NCI-H146 (cell line): ENCODE data around the gene GLCE.
A peak's percentile ranks its signal among the peaks of the same experiment; 100 is the strongest.
"Not testable (repeated sequence)": the region's sequence is repeated elsewhere in the genome, so short reads cannot be mapped to it uniquely, and the experiment has no call there.

ENCODE experiments used
- DNase-seq: peaks from one replicate; lab custom pipeline; 2025; lab: John Stamatoyannopoulos, UW

The GLCE gene

DNA sequence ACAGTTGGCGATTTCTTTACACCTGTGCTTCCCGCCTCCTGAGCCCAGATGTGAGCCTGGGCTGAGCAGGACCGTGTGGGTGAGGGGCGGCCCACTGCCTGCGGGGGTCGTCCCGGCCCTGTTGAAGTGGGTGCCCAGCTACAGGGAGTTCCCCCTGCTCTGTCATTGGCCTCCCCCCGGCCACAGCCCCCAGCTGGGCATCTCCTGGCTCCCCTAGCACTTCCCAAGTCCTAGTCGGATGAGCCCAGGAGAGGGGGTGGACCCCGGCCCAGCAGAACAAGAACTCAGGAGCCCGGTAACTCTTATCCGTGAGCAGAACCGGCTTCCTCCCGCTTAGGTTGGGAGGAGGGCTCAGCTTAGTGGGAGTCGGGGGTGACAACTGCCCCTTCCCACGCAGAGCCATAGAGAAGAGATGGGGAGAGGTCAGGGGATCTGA is 139.0 kb downstream of the GLCE start:
- no peak for DNase-seq

DNA sequence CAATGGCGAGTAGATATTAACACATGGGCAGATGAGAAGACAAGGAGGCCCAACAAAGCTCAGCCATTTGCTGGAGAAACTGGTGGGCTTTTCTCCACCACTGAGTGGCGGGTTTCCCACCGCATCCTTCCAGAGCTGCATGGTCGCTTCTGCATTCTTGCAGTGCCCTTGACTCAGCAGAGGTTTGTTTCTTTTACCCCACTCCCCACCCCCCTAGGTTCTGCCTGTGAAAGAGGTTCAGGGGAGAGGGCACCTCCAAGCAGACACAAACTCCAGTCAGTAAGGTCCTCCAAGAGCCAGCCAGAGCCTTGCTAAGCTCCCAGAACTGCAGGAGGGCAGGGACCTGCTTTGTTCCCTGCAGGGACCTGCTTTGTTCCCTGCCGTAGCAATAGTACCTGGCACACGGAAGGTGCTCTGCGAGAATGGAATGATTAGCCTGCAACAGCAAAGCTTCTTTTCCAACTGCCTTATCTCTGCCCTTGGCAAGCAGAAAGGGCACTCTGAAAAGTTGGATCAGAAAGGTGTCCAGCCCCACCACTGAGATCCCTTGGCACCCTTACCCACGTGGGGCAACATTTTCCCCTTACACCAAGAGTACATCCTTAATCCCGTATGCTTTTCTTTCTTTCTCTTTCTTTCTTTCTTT is 139.6 kb downstream of the GLCE start:
- peak; percentile 61 for DNase-seq

DNA sequence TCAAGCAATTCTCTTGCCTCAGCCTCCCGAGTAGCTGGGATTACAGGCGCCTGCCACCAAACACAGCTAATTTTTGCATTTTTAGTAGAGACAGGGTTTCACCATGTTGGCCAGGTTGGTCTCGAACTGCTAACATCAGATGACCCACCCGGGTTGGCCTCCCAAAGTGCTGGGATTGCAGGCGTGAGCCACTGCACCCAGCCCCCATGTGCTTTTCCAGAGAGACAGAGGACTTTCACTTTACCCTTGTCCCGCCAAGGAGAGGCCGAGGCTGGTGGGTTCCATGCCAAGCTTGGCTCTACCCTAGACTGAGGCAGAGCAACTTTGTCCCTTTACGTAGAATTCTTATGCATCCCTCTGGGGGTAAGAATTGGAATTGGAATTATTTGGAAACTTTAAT is 140.7 kb downstream of the GLCE start:
- DNase-seq, result not testable (repeated sequence)

DNA sequence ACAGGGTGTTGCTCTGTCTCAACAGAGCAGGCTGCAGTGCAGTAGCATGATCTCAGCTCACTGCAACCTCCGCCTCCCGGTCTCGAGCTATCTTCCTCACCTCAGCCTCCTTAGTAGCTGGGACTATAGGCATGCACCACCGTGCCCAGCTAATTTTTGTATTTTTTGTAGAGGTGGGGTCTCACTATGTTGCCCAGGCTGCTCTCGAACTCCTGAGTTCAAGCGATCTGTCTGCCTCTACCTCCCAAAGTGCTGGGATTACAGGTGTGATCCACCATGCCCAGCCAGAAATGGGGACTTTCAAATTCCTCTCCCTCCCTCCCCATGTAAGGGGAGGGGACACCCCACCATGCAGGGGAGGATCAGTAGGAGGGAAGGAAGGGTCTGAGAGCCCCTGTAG is 141.7 kb downstream of the GLCE start:
- DNase-seq, result not testable (repeated sequence)

DNA sequence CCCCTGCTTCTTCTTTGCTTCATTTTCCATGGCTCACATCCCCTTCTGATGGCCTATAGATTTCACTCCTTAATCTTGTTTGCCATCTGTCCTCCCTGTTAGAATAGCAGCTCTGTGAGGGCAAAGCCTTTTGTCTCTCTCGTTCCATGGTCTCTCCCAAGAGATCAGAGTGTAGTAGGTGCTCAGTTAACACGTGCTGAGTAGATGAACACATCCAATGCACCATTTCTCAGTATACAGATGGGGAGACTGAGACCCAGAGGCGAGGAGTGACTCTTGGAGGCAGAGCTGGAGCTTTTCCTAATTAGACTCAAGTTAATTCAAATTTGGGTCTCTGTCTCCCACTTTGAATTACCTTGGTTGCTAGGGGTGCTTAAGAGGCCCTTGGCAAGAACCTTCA is 142.5 kb downstream of the GLCE start:
- DNase-seq, result no peak

DNA sequence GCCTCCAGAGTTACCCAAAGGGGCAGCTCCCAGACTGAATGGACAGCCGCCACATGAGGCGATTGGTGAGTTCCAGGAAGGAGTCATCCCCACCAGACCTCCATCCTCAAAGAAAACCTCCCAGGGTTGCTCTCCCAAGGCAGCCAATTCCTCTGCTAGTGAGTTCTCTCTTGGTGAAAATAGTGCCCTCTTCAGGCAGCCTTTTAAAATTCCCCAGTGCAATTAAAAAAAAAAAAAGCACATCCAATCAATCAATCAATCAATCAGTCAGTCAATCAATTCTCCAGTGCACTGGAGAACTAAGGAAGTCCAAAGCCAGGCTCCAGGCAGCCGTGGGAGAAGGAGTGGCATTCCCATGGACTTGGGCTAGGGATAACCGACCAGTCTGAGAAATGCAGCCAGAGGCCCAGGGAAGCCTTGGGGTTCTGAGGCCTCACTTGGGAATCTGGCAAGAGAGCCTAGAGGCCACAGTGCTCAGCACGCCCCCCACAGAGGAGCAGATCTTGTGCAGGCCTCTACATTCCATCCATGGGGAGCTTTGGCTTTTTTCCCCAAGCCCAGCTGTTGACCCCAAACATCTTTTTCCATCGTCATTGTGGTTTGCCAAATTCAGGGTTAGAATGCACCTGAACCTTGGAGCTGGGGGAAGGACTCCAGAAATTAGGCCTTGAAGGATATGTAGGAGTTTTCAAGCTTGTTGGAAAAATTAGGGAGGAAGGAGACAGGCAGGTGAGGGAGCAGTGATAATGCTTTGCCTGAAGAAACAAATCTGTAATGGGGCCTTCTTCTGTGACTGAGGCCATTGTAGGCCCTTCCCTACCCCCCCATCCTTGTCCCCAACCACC is 143.1 kb downstream of the GLCE start:
- DNase-seq, result no peak

DNA sequence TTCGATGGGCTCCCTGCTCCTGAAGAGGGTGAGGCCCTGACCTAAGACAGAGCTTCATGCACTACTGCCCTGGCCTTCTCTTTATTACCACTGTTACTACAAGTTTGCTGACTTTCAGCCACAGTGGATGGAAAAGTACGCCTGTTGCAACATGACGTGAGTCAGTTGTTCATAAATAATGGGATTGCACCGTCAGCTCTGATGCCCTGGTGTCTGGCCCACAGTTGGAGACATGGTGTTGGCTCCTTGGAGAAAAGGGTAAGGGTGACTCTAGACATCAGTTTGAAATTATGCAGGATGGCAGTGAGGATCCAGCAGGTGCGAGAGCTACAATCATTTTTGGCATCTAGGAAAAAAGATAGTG is 143.7 kb downstream of the GLCE start:
- DNase-seq, result no peak

DNA sequence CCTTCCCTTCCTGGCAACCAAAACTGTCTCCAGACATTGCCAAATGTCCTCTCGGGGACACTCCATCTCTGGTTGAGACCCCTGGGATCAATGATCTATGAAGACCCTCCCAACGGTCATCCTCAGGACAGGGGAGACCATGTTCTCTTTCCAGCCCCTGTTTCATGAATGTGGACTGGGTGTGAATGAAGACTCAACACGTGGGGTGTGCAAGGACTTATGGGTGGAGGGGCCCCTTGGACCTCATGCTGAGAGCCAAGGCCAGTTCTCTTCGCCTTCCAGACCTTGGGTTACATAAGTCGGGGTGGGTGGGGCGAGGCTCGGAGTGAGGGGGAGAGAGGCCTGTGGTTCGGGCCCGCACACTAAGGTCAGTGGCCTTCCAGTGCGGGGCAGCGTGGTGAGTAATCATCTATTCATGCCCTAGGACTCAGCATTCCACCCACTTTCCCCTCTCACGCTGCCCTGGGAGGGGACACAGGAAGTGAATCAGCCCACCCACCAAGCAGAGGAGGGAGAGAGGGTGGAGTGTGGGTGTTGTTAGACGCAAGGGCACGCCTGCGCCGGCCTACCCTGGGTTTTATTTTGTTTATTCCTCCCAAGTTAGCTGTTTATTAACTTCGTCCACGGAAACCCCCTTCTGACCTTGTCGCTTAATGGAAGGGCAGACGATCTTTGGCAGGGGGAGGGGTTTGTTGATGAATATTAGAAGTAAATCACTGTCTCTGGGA is 144.9 kb downstream of the GLCE start:
- DNase-seq, result no peak

DNA sequence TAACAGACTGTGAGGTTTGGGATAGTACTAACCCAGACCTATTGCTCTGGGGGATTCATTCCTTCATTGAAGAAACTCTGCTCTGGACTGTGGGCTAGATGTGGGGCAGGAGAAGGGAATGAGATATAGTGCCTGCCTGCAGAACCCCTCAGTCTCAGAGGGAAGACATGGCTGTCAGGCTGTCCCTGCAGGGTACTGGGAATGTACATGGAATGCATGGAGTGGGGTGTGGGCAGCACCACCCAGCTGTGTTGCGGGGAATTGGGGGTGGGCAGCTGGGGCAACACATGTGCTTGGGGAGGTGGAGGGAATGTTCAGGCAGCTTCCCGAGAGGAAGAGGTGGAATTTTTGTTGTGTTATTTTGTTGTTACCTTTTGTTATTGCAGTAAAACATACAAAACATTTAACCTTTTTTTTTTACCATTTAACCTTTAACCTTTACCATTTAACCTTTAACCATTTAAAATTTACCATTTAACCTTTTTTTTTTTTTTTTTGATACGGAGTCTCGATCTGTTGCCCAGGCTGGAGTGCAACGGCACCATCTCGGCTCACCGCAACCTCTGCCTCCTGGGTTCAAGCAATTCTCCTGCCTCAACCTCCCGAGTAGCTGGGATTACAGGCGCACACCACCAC is 145.6 kb downstream of the GLCE start:
- DNase-seq, result no peak

DNA sequence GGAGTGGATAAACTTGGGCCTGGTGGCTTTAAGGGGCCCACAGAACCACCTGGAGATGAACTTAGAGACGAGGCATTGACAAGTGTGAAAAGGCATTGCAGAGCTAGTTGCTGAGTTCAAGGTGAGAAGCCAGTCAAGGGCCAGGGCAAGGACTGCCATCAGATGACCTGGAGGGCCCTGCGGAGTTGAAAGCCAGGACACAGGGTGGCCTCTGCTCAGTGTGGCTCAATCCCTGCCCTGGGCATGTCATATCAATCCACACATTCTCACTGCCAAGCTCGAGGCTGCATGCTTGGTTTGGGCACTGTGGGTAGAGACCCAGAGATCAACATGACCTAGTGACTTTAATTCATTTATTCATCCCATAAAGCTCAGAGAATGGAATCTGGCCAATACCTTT is 147.5 kb downstream of the GLCE start:
- no peak for DNase-seq

DNA sequence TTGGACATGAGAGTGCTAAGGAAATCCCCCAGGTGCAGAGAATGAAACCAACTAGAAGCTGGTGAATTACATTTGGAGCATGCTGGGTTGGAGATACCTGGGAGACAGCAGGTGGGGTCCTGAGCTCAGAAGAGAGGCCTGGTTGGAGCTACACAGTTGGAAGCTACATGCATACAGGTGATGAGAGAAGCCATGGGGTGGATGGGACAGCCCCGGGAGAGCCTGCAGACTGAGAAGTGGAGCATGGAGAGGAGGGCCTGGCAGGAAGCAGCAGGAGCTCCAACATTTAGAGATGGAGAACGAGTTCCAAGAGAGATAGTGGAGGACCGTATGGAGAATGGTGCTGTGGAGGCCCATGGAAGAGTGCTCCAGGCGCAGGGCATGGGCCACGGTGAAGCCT is 148.5 kb downstream of the GLCE start:
- no peak for DNase-seq

DNA sequence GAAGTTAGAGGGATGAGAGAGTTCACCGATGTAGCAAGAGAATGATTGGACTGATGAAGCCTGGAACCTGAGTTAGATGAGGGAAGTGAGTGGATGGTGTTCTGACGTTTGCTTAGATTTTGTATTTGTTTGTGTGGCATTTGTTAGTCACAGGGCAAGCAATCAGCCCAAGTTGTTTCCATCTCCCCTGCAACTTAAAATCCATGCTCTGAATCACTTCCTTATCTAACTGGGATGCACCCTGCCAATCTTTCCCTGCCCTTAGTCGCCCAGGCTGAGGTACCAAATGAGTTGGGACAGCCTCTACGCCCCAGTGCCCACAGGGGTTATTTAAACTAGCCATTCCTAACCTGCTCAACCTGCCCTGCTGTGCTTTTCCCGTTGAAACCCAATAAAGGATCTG is 150.9 kb downstream of the GLCE start:
- DNase-seq, result no peak

DNA sequence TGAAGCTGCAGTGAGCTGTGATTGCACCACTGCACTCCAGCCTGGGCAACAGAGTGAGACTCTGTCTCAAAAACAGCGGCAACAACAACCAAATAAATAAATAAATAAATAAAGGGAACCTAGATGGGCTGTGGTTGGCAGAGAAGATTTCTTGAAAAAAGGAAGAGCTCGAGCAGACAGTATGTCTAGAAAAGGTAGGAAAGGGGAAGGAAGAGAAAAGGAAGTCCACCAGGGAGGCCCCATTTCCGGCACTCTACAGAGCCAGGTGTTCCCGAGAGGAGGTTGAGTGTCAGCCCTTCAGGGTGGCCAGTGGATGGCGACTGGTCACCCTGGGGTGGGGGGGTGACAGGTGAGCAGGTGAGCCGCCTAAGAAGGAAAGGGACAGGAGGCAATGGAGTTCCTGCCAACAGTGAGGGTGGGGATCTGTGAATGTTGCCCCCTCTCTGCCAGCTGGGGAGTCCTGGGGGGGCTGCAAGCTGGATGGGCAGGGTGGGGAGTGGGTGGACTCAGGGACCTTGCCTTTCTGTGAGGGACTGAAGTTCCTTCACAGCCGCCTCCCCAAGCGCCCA is 153.1 kb downstream of the GLCE start:
- no peak for DNase-seq

DNA sequence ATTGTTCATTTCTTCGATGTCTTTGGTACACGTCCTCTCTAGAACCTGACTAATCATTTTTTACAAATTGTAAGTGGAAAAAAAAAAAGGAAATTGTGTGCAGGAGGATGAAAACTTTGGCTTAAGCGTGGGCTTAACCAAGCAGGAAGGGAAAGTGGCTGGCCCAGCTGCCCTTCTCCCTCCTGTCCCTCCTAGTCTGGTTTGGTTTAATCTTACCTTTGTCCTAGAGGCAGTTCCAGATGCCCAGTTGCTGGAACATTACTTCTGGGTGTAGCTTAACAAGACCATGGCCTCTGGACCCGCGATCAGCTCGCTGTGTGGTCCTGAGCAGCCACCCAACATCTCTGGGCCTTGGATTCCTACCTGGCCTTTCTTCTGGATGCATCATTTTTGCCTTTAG is 153.7 kb downstream of the GLCE start:
- no peak for DNase-seq

DNA sequence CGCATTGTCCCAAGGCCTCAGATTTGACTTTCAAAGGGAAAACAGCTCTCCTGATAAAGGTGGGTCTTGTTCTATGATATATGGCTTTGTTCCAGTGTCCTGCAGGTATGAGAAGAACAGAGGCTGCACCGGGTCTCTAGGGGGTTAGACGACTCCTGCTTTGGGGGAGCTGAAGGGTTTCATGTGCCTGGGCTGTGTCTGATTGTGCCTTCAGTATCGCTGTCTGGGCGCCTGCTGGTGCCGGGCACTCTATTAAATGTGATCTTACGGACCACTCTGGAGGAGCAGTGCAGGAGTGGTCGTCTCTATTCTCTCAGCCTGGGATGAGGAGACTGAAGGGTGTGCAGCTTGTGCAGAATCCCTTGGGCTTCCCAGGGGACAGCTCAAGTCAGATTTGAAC is 154.3 kb downstream of the GLCE start:
- no peak for DNase-seq

DNA sequence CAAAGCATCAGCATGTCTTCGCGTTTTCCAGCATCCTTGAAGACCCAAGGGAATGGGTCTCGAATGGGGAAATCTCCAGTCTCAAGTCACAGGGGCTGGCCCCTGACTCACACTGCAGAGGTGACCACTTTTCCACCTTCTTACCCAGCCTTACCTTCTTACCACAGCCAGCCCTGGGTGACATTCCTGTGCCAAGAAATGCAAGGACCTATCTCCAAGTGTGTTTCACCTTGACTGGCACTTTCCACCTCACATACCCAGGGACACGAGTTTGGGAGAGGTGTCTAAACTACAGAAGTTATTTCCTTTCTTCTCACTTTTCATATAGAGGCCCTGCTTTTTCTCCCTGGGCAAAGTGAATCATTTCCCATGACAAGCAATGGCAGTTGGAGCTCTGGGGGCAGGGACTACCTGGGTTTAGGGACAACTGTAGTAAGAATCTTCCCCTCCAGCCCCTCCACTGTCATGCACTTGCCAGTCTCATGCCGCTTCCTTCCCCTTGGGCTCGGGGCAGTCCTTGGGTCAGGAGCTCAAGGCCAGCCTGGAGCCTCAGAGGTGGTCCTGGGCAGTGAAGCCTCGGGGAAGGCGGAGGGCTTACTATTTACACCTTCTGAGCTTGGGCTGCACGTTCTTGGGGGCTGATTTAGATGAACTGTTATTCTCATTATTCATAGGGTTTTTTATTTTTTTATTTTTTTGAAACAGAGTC is 155.1 kb downstream of the GLCE start:
- DNase-seq, result no peak

DNA sequence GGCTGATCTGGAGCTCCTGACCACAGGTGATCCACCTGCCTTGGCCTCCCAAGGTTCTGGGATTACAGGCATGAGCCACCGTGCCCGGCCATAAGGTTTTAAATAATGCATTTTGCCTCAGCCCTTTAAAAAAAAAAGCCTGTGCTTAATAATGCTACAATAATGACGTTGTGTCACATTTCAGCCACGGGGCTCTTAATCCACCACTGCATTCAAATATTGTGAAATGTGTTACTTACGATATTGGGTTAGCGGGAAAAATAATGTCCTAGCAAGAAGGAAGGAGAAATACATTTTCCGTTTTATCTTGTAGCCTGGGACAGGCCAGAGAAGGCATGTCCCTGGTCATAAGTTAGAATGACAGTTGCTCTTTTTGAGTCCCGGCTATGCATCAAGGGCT is 155.9 kb downstream of the GLCE start:
- DNase-seq, result no peak

DNA sequence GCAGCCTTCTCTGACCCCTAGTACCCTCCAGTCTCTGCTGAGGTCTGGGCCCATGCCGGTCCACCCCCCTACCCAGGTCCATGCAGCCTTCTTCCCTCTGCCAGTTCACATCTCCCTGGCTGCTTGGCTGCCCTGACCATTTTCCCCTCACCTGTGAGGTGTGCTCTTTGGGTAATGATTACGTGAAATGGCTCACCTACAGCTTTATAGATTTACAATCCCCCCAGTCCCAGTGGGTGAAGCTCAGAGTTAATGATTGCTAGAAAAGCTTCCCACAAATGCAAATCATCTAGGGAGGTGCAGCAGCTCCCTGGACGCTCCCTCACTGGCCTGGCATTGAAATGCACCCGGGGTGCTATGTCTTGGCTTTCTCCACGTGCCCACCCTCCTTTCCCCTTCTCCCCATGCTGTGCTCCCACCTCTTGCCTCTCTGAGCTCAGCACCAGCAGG is 157.0 kb downstream of the GLCE start:
- no peak for DNase-seq

DNA sequence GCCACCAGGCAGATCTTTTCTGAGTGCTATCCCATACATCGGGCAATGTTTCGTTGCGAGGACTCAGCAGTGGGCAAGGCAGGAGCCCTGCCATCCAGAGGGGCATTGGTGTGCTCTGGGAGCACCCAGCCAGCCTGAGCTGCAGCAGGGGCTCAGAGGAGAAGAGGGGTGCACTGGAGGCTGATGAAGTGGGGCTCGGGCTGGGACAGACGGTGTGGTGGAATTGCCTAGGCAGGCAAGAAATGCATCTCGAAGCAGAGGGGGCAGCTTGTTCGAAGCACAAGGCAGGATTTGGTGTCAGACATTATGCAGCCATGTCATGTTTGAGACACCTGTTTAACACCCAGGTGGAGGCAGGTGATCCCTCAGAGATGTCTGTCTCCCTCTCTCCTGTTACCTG is 157.6 kb downstream of the GLCE start:
- DNase-seq, result no peak

DNA sequence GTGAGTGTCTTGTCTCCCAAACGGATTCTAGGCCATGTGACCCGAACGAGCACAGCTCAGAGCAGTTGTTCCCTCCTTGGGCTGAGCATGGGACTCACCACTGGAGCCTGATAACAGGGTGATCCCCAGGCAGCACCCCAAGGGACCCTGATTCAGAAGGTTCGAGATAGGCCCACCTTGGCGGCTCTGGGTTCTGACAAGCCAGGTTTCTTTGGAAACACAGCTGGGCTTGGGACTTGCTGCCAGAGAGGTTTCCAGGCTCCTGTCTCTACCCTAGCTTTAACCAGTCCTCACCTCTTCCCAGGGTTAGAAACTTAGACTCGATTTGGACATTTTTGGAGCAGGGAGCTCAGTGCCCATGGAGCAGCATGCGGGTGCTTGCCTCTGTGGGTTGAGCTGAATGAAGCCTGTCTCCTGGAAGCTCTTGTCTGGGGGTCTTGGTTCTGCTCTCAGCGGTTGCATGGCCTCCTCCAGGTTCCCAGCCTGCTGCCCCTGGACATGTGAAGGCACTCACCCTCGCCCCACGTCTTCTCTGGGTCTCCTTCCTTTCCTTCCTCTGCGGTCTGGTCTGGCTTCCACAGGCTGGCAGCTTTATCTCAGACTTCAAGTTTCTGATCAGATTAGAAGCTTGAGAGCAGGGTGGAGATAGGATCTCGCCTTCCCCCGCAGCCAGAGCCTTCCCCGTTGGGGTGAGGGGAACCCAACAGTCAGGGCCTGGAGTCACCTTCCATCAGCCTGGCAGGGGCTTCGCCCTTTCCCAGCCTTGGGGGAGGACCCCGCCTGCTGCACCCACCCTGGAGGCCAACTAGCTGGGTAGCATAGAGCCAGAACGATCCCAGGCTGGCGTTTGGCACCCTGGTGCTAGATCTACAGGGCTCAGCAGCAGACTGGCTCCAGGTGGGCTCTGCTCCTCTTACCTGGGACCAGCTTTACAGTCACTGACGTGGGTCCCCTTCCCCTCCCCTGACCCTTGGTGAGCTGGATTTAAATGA is 159.2 kb downstream of the GLCE start:
- DNase-seq, result no peak
